Loucy (cell line): ENCODE measurements around the gene TLN1.

Source experiments
- H2AFZ ChIP-seq: fragments of 200-600 bp; sonication (generic); 2 replicates; pipeline ENCODE4 v1.6.0; 2016; ENCODE audit warnings: antibody characterized with exemption, mild to moderate bottlenecking, low read length, moderate library complexity
- H3F3A ChIP-seq: fragments of 200-600 bp; 2 replicates; pipeline ENCODE4 v1.6.0; 2016; ENCODE audit warnings: antibody characterized with exemption, low read depth, mild to moderate bottlenecking
- H3K27me3 ChIP-seq: fragments of 200-600 bp; sonication (generic); 2 replicates; pipeline ENCODE4 v1.6.1; 2014; ENCODE audit warnings: low read length, mild to moderate bottlenecking; ENCODE audit not compliant: insufficient read depth, poor library complexity, severe bottlenecking
- H3K36me3 ChIP-seq: fragments of 200-600 bp; sonication (generic); 2 replicates; pipeline ENCODE4 v1.6.1; 2016; ENCODE audit warnings: low read length; ENCODE audit not compliant: insufficient read depth
- H3K4me1 ChIP-seq: fragments of 200-600 bp; sonication (generic); 2 replicates; pipeline ENCODE4 v1.5.1; 2014; ENCODE audit warnings: low read length, mild to moderate bottlenecking; ENCODE audit not compliant: insufficient read depth, poor library complexity, severe bottlenecking
- H3K4me2 ChIP-seq: fragments of 200-600 bp; sonication (generic); 2 replicates; pipeline ENCODE4 v1.6.0; 2014; ENCODE audit warnings: antibody characterized with exemption, low read length, low read depth, mild to moderate bottlenecking; ENCODE audit not compliant: poor library complexity, severe bottlenecking
- H3K4me3 ChIP-seq: fragments of 200-600 bp; sonication (generic); 2 replicates; pipeline ENCODE4 v1.5.1; 2014; ENCODE audit warnings: low read length, mild to moderate bottlenecking, mixed read lengths; ENCODE audit not compliant: poor library complexity, severe bottlenecking
- H3K79me2 ChIP-seq: fragments of 200-600 bp; sonication (generic); 2 replicates; pipeline ENCODE4 v1.6.1; 2014; ENCODE audit warnings: low read length; ENCODE audit not compliant: insufficient read depth
- H3K9ac ChIP-seq: fragments of 200-600 bp; sonication (generic); 2 replicates; pipeline ENCODE4 v1.6.0; 2014; ENCODE audit warnings: mild to moderate bottlenecking, low read depth, low read length, moderate library complexity; ENCODE audit not compliant: poor library complexity, severe bottlenecking
- H3K9me2 ChIP-seq: fragments of 200-600 bp; sonication (generic); replicated peaks from 2 replicates; pipeline ENCODE4 v1.6.1; 2016; ENCODE audit warnings: low read depth, low read length, mixed read lengths
- H3K9me3 ChIP-seq: fragments of 200-600 bp; sonication (generic); 2 replicates; pipeline ENCODE4 v1.6.1; 2014; ENCODE audit warnings: mild to moderate bottlenecking, antibody characterized with exemption, low read length, low read depth; ENCODE audit not compliant: insufficient read depth
- H4K20me1 ChIP-seq: fragments of 200-600 bp; sonication (generic); 2 replicates; pipeline ENCODE4 v1.6.0; 2014; ENCODE audit warnings: antibody characterized with exemption, low read length, mild to moderate bottlenecking; ENCODE audit not compliant: insufficient read depth, poor library complexity, severe bottlenecking
- CTCF ChIP-seq: fragments of 200-600 bp; sonication (generic); conservative IDR thresholded peaks from 2 replicates; pipeline ENCODE4 v1.5.1; 2014; ENCODE audit warnings: mild to moderate bottlenecking, antibody characterized with exemption, low read length
- EZH2phosphoT487 ChIP-seq: fragments of 200-600 bp; IDR thresholded peaks from 2 replicates; pipeline ENCODE4 v1.6.1; 2018; ENCODE audit warnings: antibody characterized with exemption, mild to moderate bottlenecking, moderate library complexity, borderline replicate concordance

Gene TLN1

GRCh38 chr9:35686222-35687203, 45.5 kb downstream of the TLN1 start:
- H3K9ac ChIP-seq: no peak overlapping the region
- no peaks in the 10 kb centered on the region for H3F3A ChIP-seq
- H3K36me3 ChIP-seq: no peaks in the 10 kb centered on the region
- no peaks in the 10 kb centered on the region for H3K9me3 ChIP-seq
- H3K4me1 ChIP-seq: peaks cover 8% of the 10 kb centered on the region
- H3K79me2 ChIP-seq: no peaks in the 10 kb centered on the region
- H3K4me2 ChIP-seq: no peak overlapping the region
- H3K9me2 ChIP-seq: no peaks in the 10 kb centered on the region
- no peaks in the 10 kb centered on the region for H3K27me3 ChIP-seq
- no peak overlapping the region for H2AFZ ChIP-seq
- H3K4me3 ChIP-seq: no peak overlapping the region
- no peaks in the 10 kb centered on the region for H4K20me1 ChIP-seq
- no peak for TF ChIP-seq CTCF
- TF ChIP-seq EZH2phosphoT487: no peak

- Histone ChIP-seq H3K36me3 (no peaks in the 10 kb centered on the region), H3K79me2 (no peaks in the 10 kb centered on the region), H3F3A (no peaks in the 10 kb centered on the region), H3K9me3 (no peaks in the 10 kb centered on the region), H4K20me1 (no peaks in the 10 kb centered on the region), H2AFZ (no peak overlapping the region), H3K27me3 (no peaks in the 10 kb centered on the region), H3K9me2 (no peaks in the 10 kb centered on the region), H3K4me1 (peaks cover 8% of the 10 kb centered on the region), H3K9ac (no peak overlapping the region), H3K4me2 (no peak overlapping the region), H3K4me3 (no peak overlapping the region)
- TF ChIP-seq CTCF (no peak), EZH2phosphoT487 (no peak)
These were observed 46.5 kb downstream of the TLN1 start for GRCh38 chr9:35685506-35685905.

GRCh38 chr9:35684921-35685320, 47.1 kb downstream of the TLN1 start:
- Histone ChIP-seq H2AFZ (no peak overlapping the region), H3K9me3 (no peaks in the 10 kb centered on the region), H3K36me3 (no peaks in the 10 kb centered on the region), H3F3A (no peaks in the 10 kb centered on the region), H3K79me2 (no peaks in the 10 kb centered on the region), H3K4me2 (no peak overlapping the region), H3K9ac (no peak overlapping the region), H3K9me2 (no peaks in the 10 kb centered on the region), H3K4me3 (no peak overlapping the region), H4K20me1 (no peaks in the 10 kb centered on the region), H3K27me3 (no peaks in the 10 kb centered on the region), H3K4me1 (peaks cover 8% of the 10 kb centered on the region)
- no peak for TF ChIP-seq CTCF
- no peak for TF ChIP-seq EZH2phosphoT487
